ENCODE measurements around the gene PTPRB.
A peak's percentile ranks its signal among the peaks of the same experiment; 100 is the strongest.

The PTPRB gene

DNA sequence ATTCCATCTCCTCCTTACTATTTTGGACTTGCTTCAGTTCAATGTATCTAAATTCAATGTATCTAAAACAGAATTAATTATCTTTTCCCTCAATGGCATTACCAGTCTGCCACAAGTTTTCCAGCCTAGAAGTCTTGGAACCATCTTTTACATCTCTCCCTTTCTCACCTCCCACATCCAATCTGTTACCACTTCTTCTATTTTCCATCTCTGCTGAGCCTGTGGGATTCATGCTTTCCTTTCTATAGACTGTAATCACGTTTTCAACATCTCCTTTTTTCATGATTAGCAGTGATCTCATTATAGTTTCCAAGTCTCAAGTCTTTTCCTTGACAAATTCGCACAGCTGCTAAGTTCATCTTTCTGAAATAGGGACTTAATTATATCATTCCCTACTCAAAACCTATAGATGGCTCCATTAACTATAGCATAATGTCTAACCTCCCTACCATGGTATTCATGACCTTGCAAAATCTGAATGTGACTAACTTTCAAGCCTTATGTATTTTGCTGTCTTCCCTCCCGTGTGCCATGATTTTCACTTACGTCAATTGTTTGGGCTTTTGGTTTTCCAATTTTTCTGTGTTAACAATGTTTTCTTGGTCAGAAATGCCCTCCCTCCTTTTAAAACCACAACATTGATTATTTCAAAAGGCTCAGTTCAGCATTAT, 20.5 kb upstream of the PTPRB start:
- Mint-ChIP-seq H3K36me3 (ENCODE audit: low read depth) (no peaks in the 10 kb centered on the region), H3K4me3 (no peak overlapping the region), H3K9me3 (no peaks in the 10 kb centered on the region), H3K4me1 (peaks cover 5% of the 10 kb centered on the region), H3K27ac (no peak overlapping the region), H3K27me3 (peaks cover 3% of the 10 kb centered on the region)
- DNase-seq (no peak), ATAC-seq (no peak)

- Mint-ChIP-seq H3K27me3 (no peaks in the 10 kb centered on the region), H3K4me1 (no peaks in the 10 kb centered on the region), H3K9me3 (no peaks in the 10 kb centered on the region), H3K36me3 (ENCODE audit: low read depth) (no peaks in the 10 kb centered on the region), H3K27ac (no peak overlapping the region), H3K4me3 (no peak overlapping the region)
- no peak for ATAC-seq
- no peak for DNase-seq
Measured at GRCh38 chr12:70652451-70652850, 15.2 kb upstream of the PTPRB start.

- no peaks in the 10 kb centered on the region for H3K36me3 Mint-ChIP-seq (ENCODE audit: low read depth)
- no peak overlapping the region for H3K4me3 Mint-ChIP-seq
- no peaks in the 10 kb centered on the region for H3K4me1 Mint-ChIP-seq
- H3K27ac Mint-ChIP-seq, result no peak overlapping the region
- H3K9me3 Mint-ChIP-seq, result no peaks in the 10 kb centered on the region
- ATAC-seq, result no peak
- H3K27me3 Mint-ChIP-seq, result peaks cover 2% of the 10 kb centered on the region
- no peak for DNase-seq
Measured at GRCh38 chr12:70648831-70649230, 11.6 kb upstream of the PTPRB start.

DNA sequence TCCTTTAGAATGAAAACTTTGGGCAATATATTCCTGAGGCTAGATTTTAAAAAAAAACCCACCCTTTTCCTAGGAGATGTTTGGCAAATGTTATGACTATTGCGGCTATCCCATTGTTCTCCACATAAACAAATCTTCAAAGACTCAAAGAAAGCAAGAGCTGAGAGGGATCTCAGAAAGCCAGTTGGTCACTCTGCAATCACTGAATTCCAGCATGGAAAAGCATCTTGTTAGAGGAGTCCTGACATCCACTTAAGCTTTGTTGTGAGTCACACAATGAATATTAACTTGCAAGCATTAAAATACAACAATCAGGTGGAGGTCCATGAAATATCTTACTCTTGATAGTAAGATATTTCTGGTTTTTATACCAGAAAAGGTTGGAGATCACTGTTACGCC, 11.0 kb upstream of the PTPRB start:
- ATAC-seq, result no peak
- Mint-ChIP-seq H3K4me3 (no peak overlapping the region), H3K9me3 (no peaks in the 10 kb centered on the region), H3K4me1 (no peaks in the 10 kb centered on the region), H3K27ac (no peak overlapping the region), H3K27me3 (peaks cover 5% of the 10 kb centered on the region), H3K36me3 (ENCODE audit: low read depth) (no peaks in the 10 kb centered on the region)
- DNase-seq, result no peak

- H3K9me3 Mint-ChIP-seq, result no peaks in the 10 kb centered on the region
- ATAC-seq, result no peak
- DNase-seq, result no peak
- peaks cover 5% of the 10 kb centered on the region for H3K27me3 Mint-ChIP-seq
- H3K4me1 Mint-ChIP-seq, result no peaks in the 10 kb centered on the region
- H3K4me3 Mint-ChIP-seq, result no peak overlapping the region
- no peaks in the 10 kb centered on the region for H3K36me3 Mint-ChIP-seq (ENCODE audit: low read depth)
- no peak overlapping the region for H3K27ac Mint-ChIP-seq
Measured at GRCh38 chr12:70646850-70647249, 9.6 kb upstream of the PTPRB start.

DNA sequence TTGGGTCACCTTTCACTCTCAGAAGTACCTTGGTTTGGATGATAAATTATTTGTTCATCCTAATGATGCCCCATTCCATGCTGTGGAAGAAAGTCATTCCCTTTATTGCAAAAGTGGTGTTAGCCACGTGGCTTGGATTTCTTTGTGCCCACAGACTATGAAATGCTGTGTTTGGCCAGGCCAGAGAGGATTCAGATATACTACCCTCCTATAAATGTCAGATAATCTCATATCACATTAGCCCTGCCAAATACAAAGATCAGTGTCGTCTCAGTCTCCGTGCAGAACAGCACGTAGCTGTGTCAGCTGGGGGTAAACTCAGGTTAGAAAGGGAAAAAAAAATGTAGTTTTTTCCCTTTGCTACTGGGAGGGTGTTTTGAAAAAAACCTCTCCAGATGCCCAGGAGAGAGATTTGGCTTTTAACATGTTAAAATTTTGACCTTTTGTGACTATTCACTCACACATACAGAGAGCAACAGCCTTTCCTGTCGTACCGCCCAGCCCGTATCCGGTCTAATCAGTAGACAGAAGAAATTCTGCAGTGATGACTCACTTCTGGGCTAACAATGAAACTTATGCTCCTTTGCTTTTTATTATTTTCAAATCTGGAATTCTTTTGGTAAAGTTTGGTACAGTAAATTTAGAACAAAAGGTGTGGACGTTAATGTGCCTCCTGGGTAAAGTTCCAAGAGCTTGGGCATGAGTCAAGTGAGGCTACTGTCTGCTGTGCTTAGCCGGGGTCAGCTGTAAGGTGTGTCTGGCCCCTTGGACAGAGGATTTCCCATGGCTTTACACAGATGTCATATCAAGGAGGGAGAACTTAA, 8.5 kb upstream of the PTPRB start:
- peaks cover 5% of the 10 kb centered on the region for H3K27me3 Mint-ChIP-seq
- DNase-seq (peak; percentile 20), ATAC-seq (peak; percentile 85)
- H3K4me1 Mint-ChIP-seq, result no peaks in the 10 kb centered on the region
- H3K36me3 Mint-ChIP-seq (ENCODE audit: low read depth), result no peaks in the 10 kb centered on the region
- no peaks in the 10 kb centered on the region for H3K9me3 Mint-ChIP-seq
- H3K4me3 Mint-ChIP-seq, result no peak overlapping the region
- no peak overlapping the region for H3K27ac Mint-ChIP-seq

DNA sequence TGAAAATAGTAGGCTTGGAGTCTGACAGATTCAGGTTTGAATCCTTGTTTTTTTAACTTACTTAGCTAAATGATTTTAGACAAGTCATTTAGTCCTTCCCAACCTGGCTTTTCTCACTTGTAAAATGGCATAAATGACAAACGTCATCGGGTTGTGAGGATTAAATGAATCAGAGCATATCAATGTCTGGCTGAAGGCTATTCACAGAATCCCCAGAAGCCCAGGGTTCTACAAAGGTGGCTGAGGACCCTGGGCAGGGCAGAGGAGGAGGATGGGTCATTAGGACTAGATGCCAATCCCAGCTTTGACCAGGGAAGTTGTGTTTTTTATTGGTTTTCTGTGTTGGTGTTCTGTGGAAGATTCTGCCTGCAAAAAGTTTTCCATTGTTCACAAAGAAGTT, 7.6 kb upstream of the PTPRB start:
- Mint-ChIP-seq H3K27me3 (peaks cover 5% of the 10 kb centered on the region), H3K4me3 (no peak overlapping the region), H3K9me3 (no peaks in the 10 kb centered on the region), H3K36me3 (ENCODE audit: low read depth) (no peaks in the 10 kb centered on the region), H3K4me1 (no peaks in the 10 kb centered on the region), H3K27ac (no peak overlapping the region)
- no peak for ATAC-seq
- no peak for DNase-seq

DNA sequence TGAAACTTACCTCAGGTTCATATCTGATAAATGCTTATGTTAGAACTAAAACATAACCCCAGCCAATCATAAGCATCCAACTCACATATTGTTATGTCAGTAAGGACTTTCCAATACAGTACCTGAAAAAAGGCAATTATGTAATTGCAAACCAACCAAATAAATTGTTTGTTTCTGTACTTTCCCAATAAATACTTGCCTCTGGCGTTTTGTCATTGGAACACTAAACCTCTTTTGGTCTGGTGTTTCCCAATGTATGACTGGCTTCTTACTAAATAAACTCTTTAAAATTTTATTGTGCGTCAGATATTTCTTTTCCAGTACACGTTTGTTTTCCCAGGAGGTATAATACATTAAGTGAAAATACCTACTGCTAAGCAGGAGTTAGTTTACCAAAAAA, 6.7 kb upstream of the PTPRB start:
- DNase-seq, result no peak
- H3K9me3 Mint-ChIP-seq, result no peaks in the 10 kb centered on the region
- no peak overlapping the region for H3K4me3 Mint-ChIP-seq
- no peak for ATAC-seq
- H3K36me3 Mint-ChIP-seq (ENCODE audit: low read depth), result no peaks in the 10 kb centered on the region
- no peaks in the 10 kb centered on the region for H3K4me1 Mint-ChIP-seq
- peaks cover 5% of the 10 kb centered on the region for H3K27me3 Mint-ChIP-seq
- no peak overlapping the region for H3K27ac Mint-ChIP-seq

DNA sequence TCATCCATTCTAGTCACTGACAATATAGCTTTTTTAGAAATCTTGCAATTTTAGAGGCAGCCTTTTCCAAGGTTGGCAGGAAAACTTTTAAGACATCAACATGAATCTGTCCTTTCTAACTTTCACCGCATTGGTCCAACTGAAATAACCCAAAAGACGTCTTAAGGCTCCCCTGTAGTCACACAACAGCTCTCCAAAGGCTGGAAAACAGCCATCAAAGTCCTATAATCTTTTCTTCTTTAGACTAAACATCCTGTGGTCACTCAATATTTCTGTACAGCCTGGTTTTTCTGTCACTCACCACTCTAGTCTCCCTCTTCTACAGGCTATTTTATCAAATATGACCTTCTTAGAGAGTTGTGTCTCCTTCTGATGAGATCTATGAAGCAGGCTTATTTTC, 4.5 kb upstream of the PTPRB start:
- H3K9me3 Mint-ChIP-seq, result no peaks in the 10 kb centered on the region
- ATAC-seq, result no peak
- H3K27ac Mint-ChIP-seq, result no peak overlapping the region

GRCh38 chr12:70640901-70641300, 3.7 kb upstream of the PTPRB start:
- Mint-ChIP-seq H3K27ac (no peak overlapping the region), H3K9me3 (no peaks in the 10 kb centered on the region), H3K4me1 (no peaks in the 10 kb centered on the region), H3K27me3 (peaks cover 10% of the 10 kb centered on the region), H3K4me3 (no peak overlapping the region), H3K36me3 (ENCODE audit: low read depth) (no peaks in the 10 kb centered on the region)
- ATAC-seq, result no peak
- DNase-seq, result no peak

More for the DNA sequence above, 4.5 kb upstream of the PTPRB start:
- Mint-ChIP-seq H3K36me3 (ENCODE audit: low read depth) (no peaks in the 10 kb centered on the region), H3K4me3 (no peak overlapping the region), H3K4me1 (no peaks in the 10 kb centered on the region), H3K27me3 (peaks cover 10% of the 10 kb centered on the region)
- no peak for DNase-seq

- ATAC-seq (no peak), DNase-seq (no peak)
- no peaks in the 10 kb centered on the region for H3K9me3 Mint-ChIP-seq
- no peaks in the 10 kb centered on the region for H3K36me3 Mint-ChIP-seq (ENCODE audit: low read depth)
- H3K27me3 Mint-ChIP-seq, result peaks cover 10% of the 10 kb centered on the region
- H3K4me1 Mint-ChIP-seq, result no peaks in the 10 kb centered on the region
- no peak overlapping the region for H3K4me3 Mint-ChIP-seq
- no peak overlapping the region for H3K27ac Mint-ChIP-seq
Measured at GRCh38 chr12:70639535-70639934, 2.3 kb upstream of the PTPRB start.

DNA sequence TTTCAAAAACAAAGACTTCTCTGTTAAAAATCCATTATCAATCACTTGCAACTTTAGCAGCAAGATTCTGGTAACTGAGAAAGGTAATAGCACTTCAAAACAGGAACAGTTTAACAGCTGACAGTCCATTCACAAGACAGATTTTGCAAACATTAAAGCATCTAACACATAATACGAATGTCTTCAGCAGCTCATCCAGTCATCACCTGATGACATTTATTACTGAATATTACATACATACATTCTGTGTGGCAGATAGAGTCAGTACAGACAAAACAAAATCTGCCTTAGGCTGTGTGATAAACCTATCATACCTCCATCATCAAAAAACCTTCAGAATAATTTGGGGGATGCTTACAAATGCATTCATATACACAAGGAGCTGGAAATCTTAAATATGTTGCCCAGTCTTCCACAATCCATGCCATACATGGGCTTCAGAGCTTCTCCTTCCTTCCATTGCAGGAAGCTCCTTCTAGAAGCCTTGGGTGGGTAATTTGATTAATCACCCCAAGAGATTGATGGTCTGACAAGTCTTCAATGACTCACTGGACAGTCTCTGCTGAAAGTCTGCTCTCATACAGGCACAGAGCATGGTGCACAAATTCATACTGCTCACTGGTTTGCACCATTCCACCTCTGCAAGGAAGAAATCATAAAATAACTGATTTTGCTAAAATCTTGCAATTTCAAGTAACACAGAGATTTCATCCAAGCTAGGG, 1.6 kb upstream of the PTPRB start:
- Mint-ChIP-seq H3K9me3 (no peaks in the 10 kb centered on the region), H3K36me3 (ENCODE audit: low read depth) (no peaks in the 10 kb centered on the region), H3K27ac (no peak overlapping the region), H3K27me3 (peaks cover 10% of the 10 kb centered on the region), H3K4me1 (no peaks in the 10 kb centered on the region), H3K4me3 (no peak overlapping the region)
- DNase-seq (no peak), ATAC-seq (no peak)

DNA sequence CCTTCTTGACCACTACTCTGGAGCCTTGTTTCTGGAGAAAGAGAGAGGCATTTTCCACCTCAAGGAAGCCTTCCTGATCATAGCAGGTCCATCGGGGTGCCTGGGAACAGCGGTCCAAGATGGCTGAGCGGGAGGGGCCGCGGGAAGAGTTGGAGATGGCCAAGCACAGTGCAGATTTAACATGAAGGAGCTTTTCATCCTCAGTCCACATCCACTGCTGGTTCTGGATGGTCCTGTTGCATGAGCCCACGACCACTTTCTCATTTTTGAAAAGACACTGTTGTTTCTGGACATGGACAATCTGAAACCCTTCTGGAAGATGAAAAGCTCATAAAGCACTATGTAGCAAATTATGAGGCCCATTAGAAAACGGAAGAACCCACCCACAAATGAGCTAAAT, 1.5 kb downstream of the PTPRB start:
- H3K4me1 Mint-ChIP-seq, result no peaks in the 10 kb centered on the region
- peaks cover 7% of the 10 kb centered on the region for H3K27me3 Mint-ChIP-seq
- no peak overlapping the region for H3K27ac Mint-ChIP-seq
- no peaks in the 10 kb centered on the region for H3K36me3 Mint-ChIP-seq (ENCODE audit: low read depth)
- H3K4me3 Mint-ChIP-seq, result no peak overlapping the region
- no peaks in the 10 kb centered on the region for H3K9me3 Mint-ChIP-seq
- ATAC-seq, result no peak
- DNase-seq, result no peak

- Mint-ChIP-seq H3K9me3 (no peaks in the 10 kb centered on the region), H3K4me1 (no peaks in the 10 kb centered on the region), H3K27me3 (peaks cover 2% of the 10 kb centered on the region), H3K36me3 (ENCODE audit: low read depth) (no peaks in the 10 kb centered on the region), H3K27ac (no peak overlapping the region), H3K4me3 (no peak overlapping the region)
- ATAC-seq (no peak), DNase-seq (no peak)
Measured at GRCh38 chr12:70628701-70629480, 8.3 kb downstream of the PTPRB start.

Data from activated naive CD8-positive, alpha-beta T cell treated with anti-CD3 and anti-CD28 coated beads, Interleukin-2, amount 50 U/mL, for 24 hours (primary cell).